GM12892 (cell line): Measurements from ENCODE around the gene SLC27A5.

Experiments used
- POLR2A ChIP-seq: IDR thresholded peaks from 2 replicates; pipeline ENCODE4 v1.6.1; 2011; ENCODE audit warnings: low read depth, low read length, control low read depth
- POLR2AphosphoS5 ChIP-seq: IDR thresholded peaks from 2 replicates; pipeline ENCODE4 v1.6.1; 2011; ENCODE audit warnings: low read depth, low read length, control low read depth
- TAF1 ChIP-seq: IDR thresholded peaks from 2 replicates; pipeline ENCODE4 v1.6.1; 2011; ENCODE audit warnings: low read depth, mild to moderate bottlenecking, control low read depth, low read length, borderline replicate concordance

DNA sequence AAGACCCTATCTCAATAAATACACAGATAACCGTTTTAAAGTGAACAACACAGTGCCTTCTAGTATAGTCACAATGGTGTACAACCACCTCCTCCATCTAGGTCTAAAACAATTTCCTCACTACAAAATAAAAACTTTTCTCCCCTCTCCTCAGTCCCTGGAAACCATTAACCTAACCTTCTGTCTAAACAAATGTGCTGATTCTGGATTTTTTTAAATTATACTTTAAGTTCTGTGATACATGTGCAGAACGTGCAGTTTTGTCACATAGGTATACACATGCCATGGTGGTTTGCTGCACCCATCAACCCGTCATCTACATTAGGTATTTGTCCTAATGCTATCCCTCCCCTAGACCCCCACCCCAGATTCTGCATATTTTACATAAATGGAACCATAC, 17.6 kb upstream of the SLC27A5 start:
- TF ChIP-seq POLR2A (no peak), TAF1 (no peak), POLR2AphosphoS5 (no peak)
